Immature natural killer cell (primary cell): ENCODE measurements around the gene LUC7L. TPM values are rescaled to one million over a fixed set of nuclear protein-coding genes. Genes with fewer than 3 reads are reported as not detected.
"Not testable (repeated sequence)": the region's sequence is repeated elsewhere in the genome, so short reads cannot be mapped to it uniquely, and the experiment has no call there.

Experiments used
- DNase-seq, 3 donors: peaks; one replicate each; pipeline ENCODE4 v3.0.0; 2022; ENCODE audit warnings: mixed read lengths in 1 of 3
- H3K27ac Mint-ChIP-seq, 6 donors: one replicate each; pipeline ENCODE4 v1.8.0; 2020; ENCODE audit warnings: mixed read lengths in 6 of 6, mild to moderate bottlenecking in 5 of 6, inconsistent platforms in 4 of 6, moderate library complexity in 3 of 6
- H3K27me3 Mint-ChIP-seq, 3 donors: one replicate each; pipeline ENCODE4 v1.8.0; 2020 to 2021; ENCODE audit warnings: low read depth in 3 of 3, mild to moderate bottlenecking in 3 of 3, mixed read lengths in 3 of 3, moderate library complexity in 3 of 3, inconsistent platforms in 1 of 3
- H3K36me3 Mint-ChIP-seq, 3 donors: one replicate each; pipeline ENCODE4 v1.8.0; 2020; ENCODE audit warnings: mixed read lengths in 3 of 3, inconsistent platforms in 2 of 3, mild to moderate bottlenecking in 2 of 3
- H3K4me1 Mint-ChIP-seq, 2 donors: one replicate each; pipeline ENCODE4 v1.8.0; 2020; ENCODE audit warnings: inconsistent platforms in 2 of 2, mild to moderate bottlenecking in 2 of 2, mixed read lengths in 2 of 2, moderate library complexity in 1 of 2
- H3K4me3 Mint-ChIP-seq, 5 donors: one replicate each; pipeline ENCODE4 v1.8.0; 2020; ENCODE audit warnings: mild to moderate bottlenecking in 5 of 5, mixed read lengths in 5 of 5, inconsistent platforms in 3 of 5, moderate library complexity in 3 of 5
- H3K9me3 Mint-ChIP-seq, 6 donors: one replicate each; pipeline ENCODE4 v1.8.0; 2020; ENCODE audit warnings: mild to moderate bottlenecking in 6 of 6, mixed read lengths in 6 of 6, inconsistent platforms in 4 of 6, moderate library complexity in 3 of 6
- polyA plus RNA-seq, 3 donors: library from polyadenylated mRNA; unstranded; fragments of 300-500 nt; fragmentation: Illumina TruSeq; gene quantifications; one replicate each; pipeline ENCODE4 v1.2.3, GENCODE V29; 2021

Gene LUC7L
- polyA plus RNA-seq, 3 donors from 2014 or later: 4.5 to 15.0 (median 10.4) TPM

- H3K27me3 Mint-ChIP-seq, H3K36me3 Mint-ChIP-seq, H3K4me3 Mint-ChIP-seq, DNase-seq, H3K9me3 Mint-ChIP-seq, H3K4me1 Mint-ChIP-seq, H3K27ac Mint-ChIP-seq: not testable (repeated sequence)
Observed at GRCh38 chr16:267562-267961, 38.3 kb upstream of the LUC7L start.

- H3K9me3 Mint-ChIP-seq: no peaks in the 10 kb centered on the region
- H3K4me1 Mint-ChIP-seq: peaks cover 0 to 2% of the 10 kb centered on the region in 2 donors
- DNase-seq: no peak
- H3K36me3 Mint-ChIP-seq: peaks cover 0 to 10% (median 0%) of the 10 kb centered on the region in 3 donors
- no peak overlapping the region for H3K4me3 Mint-ChIP-seq
- peaks cover 0 to 3% (median 2%) of the 10 kb centered on the region in 3 donors for H3K27me3 Mint-ChIP-seq
- no peak overlapping the region for H3K27ac Mint-ChIP-seq
Observed at GRCh38 chr16:266258-267164, 37.3 kb upstream of the LUC7L start.

DNA sequence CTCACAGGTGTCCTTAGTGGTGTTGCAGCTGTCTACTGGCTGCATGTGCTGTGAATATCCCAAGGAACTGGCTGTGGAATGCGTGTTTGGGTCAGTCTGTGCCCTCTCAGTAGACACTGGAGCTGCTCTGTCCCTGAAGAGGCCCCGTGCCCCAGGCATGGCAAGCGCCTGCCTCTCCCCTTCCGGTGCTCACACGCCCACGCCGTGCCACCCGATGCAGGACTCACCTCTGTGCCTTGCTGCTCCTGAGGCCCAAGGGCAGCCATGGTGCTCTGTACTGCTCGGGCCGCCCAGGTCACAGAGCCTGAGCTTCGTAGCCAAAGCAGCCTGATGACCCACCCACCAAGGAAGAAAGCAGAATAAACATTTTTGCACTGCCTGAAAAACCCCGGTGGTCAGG lies 36.5 kb upstream of the LUC7L start:
- no peak for DNase-seq
- no peaks in the 10 kb centered on the region for H3K9me3 Mint-ChIP-seq
- H3K27ac Mint-ChIP-seq: no peak overlapping the region
- peaks cover 0 to 2% of the 10 kb centered on the region in 2 donors for H3K4me1 Mint-ChIP-seq
- peaks cover 0 to 3% (median 2%) of the 10 kb centered on the region in 3 donors for H3K27me3 Mint-ChIP-seq
- peaks cover 0 to 13% (median 2%) of the 10 kb centered on the region in 3 donors for H3K36me3 Mint-ChIP-seq
- no peak overlapping the region for H3K4me3 Mint-ChIP-seq

- Mint-ChIP-seq H3K4me3 (no peak overlapping the region), H3K36me3 (peaks cover 0 to 16% (median 4%) of the 10 kb centered on the region in 3 donors), H3K27ac (no peak overlapping the region), H3K4me1 (peaks cover 0 to 2% of the 10 kb centered on the region in 2 donors), H3K27me3 (peaks cover 0 to 3% (median 2%) of the 10 kb centered on the region in 3 donors), H3K9me3 (no peaks in the 10 kb centered on the region)
- DNase-seq: no peak
Observed at GRCh38 chr16:265002-265529, 35.8 kb upstream of the LUC7L start.

DNA sequence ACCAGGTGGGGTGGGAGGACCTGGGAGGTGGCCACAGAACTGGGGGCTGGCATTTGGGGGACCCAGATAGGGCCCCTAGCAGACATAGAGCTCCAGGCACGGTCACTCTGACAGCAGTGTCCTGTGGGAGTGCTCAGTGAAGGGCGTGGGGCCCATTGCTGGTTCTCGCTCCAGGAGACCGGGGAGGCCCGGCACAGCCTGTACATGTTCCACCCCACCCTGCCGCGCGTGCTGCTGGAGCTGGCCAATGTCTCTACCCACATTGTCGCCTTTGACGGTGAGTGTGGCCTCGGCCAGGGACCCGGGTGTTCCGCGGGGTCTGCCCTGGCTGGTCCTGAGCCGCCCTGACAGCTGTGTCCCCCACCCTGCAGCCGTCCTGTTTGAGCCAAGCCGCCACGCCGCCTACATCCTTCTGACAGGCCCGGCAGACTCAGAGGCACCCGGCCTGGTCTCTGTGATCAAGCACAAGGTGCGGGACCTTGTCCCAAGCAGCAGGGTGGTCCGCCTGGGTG lies 35.2 kb upstream of the LUC7L start:
- Mint-ChIP-seq H3K9me3 (no peaks in the 10 kb centered on the region), H3K4me3 (no peak overlapping the region), H3K27me3 (peaks cover 0 to 2% (median 0%) of the 10 kb centered on the region in 3 donors), H3K36me3 (peaks cover 0 to 17% (median 4%) of the 10 kb centered on the region in 3 donors), H3K27ac (no peak overlapping the region), H3K4me1 (peaks cover 1 to 2% of the 10 kb centered on the region in 2 donors)
- no peak for DNase-seq

GRCh38 chr16:263944-264343 lies 34.7 kb upstream of the LUC7L start:
- Mint-ChIP-seq H3K9me3 (no peaks in the 10 kb centered on the region), H3K4me1 (peaks cover 7 to 8% of the 10 kb centered on the region in 2 donors), H3K36me3 (peaks cover 5 to 23% (median 8%) of the 10 kb centered on the region in 3 donors), H3K4me3 (no peak overlapping the region), H3K27me3 (peaks cover 0 to 2% (median 0%) of the 10 kb centered on the region in 3 donors), H3K27ac (no peak overlapping the region)
- DNase-seq: no peak

GRCh38 chr16:263182-263774 lies 34.0 kb upstream of the LUC7L start:
- no peak overlapping the region for H3K27ac Mint-ChIP-seq
- no peak overlapping the region for H3K4me3 Mint-ChIP-seq
- H3K36me3 Mint-ChIP-seq: peaks cover 6 to 23% (median 8%) of the 10 kb centered on the region in 3 donors
- H3K4me1 Mint-ChIP-seq: peaks cover 10 to 12% of the 10 kb centered on the region in 2 donors
- DNase-seq: no peak
- peaks cover 0 to 2% (median 0%) of the 10 kb centered on the region in 3 donors for H3K27me3 Mint-ChIP-seq
- no peaks in the 10 kb centered on the region for H3K9me3 Mint-ChIP-seq

GRCh38 chr16:262121-262745 lies 33.0 kb upstream of the LUC7L start:
- peaks cover 6 to 26% (median 8%) of the 10 kb centered on the region in 3 donors for H3K36me3 Mint-ChIP-seq
- no peaks in the 10 kb centered on the region for H3K27me3 Mint-ChIP-seq
- DNase-seq: no peak
- no peak overlapping the region for H3K27ac Mint-ChIP-seq
- peaks cover 10 to 12% of the 10 kb centered on the region in 2 donors for H3K4me1 Mint-ChIP-seq
- no peaks in the 10 kb centered on the region for H3K9me3 Mint-ChIP-seq
- no peak overlapping the region for H3K4me3 Mint-ChIP-seq

DNA sequence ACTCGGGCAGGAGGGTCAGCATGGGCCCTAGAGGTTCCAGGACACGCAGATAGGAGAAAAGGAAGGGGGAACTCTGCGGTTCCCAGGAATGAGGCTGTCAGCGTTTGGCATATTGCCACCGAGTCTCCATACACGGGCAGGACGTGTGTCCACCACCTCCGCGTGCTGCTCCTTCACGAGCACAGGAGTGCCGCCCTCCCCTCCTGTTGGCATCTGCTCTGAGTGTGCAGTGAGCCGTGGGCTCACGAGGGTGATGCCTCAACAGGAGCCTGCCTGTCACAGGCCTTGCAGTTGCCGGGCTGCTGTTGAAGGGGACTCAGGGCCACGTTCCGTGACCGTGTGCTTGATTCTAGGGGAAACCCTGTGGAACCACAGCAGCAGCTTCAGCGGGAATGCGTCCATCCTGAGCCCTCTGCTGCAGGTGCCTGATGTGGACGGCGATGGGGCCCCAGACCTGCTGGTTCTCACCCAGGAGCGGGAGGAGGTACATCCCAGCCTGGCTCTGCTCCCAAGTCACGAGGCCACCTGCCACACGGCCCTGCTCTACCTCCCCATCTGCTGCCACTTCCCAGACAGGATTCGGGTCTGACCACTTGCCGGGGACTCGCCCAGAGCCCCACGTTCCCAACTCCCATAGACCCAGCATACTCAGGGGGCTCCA lies 31.9 kb upstream of the LUC7L start:
- Mint-ChIP-seq H3K27ac (no peak overlapping the region), H3K4me1 (peaks cover 12 to 13% of the 10 kb centered on the region in 2 donors), H3K36me3 (peaks cover 7 to 28% (median 10%) of the 10 kb centered on the region in 3 donors), H3K9me3 (no peaks in the 10 kb centered on the region), H3K27me3 (no peaks in the 10 kb centered on the region), H3K4me3 (no peak overlapping the region)
- DNase-seq: no peak

- H3K9me3 Mint-ChIP-seq: no peaks in the 10 kb centered on the region
- peaks cover 18 to 20% of the 10 kb centered on the region in 2 donors for H3K4me1 Mint-ChIP-seq
- DNase-seq: no peak
- no peak overlapping the region for H3K4me3 Mint-ChIP-seq
- H3K27me3 Mint-ChIP-seq: peaks cover 0 to 1% (median 0%) of the 10 kb centered on the region in 3 donors
- H3K27ac Mint-ChIP-seq: no peak overlapping the region
- peaks cover 11 to 32% (median 14%) of the 10 kb centered on the region in 3 donors for H3K36me3 Mint-ChIP-seq
Observed at GRCh38 chr16:260326-260725, 31.1 kb upstream of the LUC7L start.

- Mint-ChIP-seq H3K27ac (no peak overlapping the region), H3K4me3 (no peak overlapping the region), H3K9me3 (no peaks in the 10 kb centered on the region), H3K27me3 (peaks cover 0 to 2% (median 0%) of the 10 kb centered on the region in 3 donors), H3K4me1 (peaks cover 20 to 21% of the 10 kb centered on the region in 2 donors), H3K36me3 (peaks cover 11 to 32% (median 18%) of the 10 kb centered on the region in 3 donors)
- DNase-seq: no peak
Observed at GRCh38 chr16:259814-260253, 30.6 kb upstream of the LUC7L start.

DNA sequence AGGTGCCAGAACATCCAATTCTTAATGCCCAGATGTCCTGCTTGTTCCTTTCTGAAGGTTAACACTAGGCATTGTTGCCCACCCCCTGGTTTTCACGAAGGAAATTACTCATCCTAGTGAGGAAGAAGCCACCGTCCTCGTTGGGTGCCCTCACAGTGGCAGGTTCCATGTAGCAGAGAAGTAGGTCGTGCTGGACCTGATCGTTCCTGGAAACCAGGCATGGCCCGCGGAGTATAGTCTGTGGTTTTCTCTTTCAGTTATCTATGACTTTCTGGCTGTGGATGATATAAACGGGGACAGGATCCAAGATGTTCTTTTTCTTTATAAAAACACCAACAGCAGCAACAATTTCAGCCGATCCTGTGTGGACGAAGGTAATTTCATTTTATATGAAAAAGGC lies 30.0 kb upstream of the LUC7L start:
- peaks cover 0 to 2% (median 0%) of the 10 kb centered on the region in 3 donors for H3K27me3 Mint-ChIP-seq
- peak overlapping the region; percentile 18 to 77 (median 47) for H3K4me3 Mint-ChIP-seq
- H3K9me3 Mint-ChIP-seq: no peaks in the 10 kb centered on the region
- peaks cover 11 to 32% (median 18%) of the 10 kb centered on the region in 3 donors for H3K36me3 Mint-ChIP-seq
- H3K4me1 Mint-ChIP-seq: peaks cover 21 to 24% of the 10 kb centered on the region in 2 donors
- H3K27ac Mint-ChIP-seq: peak overlapping the region in 4 of 6 donors; percentile 56 to 80 (median 78)
- peak in 1 of 3 donors; percentile 30 for DNase-seq

DNA sequence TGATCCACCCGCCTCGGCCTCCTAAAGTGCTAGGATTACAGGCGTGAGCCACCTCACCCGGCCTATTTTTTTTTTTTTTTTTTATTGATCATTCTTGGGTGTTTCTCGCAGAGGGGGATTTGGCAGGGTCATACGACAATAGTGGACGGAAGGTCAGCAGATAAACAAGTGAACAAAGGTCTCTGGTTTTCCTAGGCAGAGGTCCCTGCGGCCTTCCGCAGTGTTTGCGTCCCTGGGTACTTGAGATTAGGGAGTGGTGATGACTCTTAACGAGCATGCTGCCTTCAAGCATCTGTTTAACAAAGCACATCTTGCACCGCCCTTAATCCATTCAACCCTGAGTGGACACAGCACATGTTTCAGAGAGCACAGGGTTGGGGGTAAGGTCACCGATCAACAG lies 28.8 kb upstream of the LUC7L start:
- not testable (repeated sequence) for H3K4me3 Mint-ChIP-seq, H3K27me3 Mint-ChIP-seq
- peaks cover 29 to 33% of the 10 kb centered on the region in 2 donors for H3K4me1 Mint-ChIP-seq

More for the DNA sequence above, 28.8 kb upstream of the LUC7L start:
- peaks cover 11 to 29% (median 18%) of the 10 kb centered on the region in 3 donors for H3K36me3 Mint-ChIP-seq
- not testable (repeated sequence) for DNase-seq, H3K27ac Mint-ChIP-seq, H3K9me3 Mint-ChIP-seq
